HG02571 (cell line): Measurements from ENCODE around the gene ENOX1.

Experiments
- ATAC-seq: cut with Tn5 transposase; IDR thresholded peaks from one replicate; pipeline ENCODE4 v1.9.1; 2021; ENCODE audit warnings: mild to moderate bottlenecking, moderate library complexity; ENCODE audit not compliant: unreplicated experiment

Gene ENOX1

GRCh38 chr13:43785650-43786471, 911 bp downstream of the ENOX1 start:
- ATAC-seq, result no peak

- ATAC-seq, result no peak
Observed at GRCh38 chr13:43785261-43785649, 1.5 kb downstream of the ENOX1 start.

- no peak for ATAC-seq
Observed at GRCh38 chr13:43784496-43784895, 2.3 kb downstream of the ENOX1 start.

GRCh38 chr13:43783820-43784219, 3.0 kb downstream of the ENOX1 start:
- no peak for ATAC-seq

GRCh38 chr13:43782686-43783085, 4.1 kb downstream of the ENOX1 start:
- ATAC-seq, result no peak

GRCh38 chr13:43780666-43781065, 6.1 kb downstream of the ENOX1 start:
- no peak for ATAC-seq

GRCh38 chr13:43776501-43777079, 10.2 kb downstream of the ENOX1 start:
- no peak for ATAC-seq

- ATAC-seq, result no peak
Observed at GRCh38 chr13:43776006-43776405, 10.8 kb downstream of the ENOX1 start.

GRCh38 chr13:43773602-43774001, 13.2 kb downstream of the ENOX1 start:
- no peak for ATAC-seq

GRCh38 chr13:43770871-43771270, 15.9 kb downstream of the ENOX1 start:
- ATAC-seq, result no peak

- no peak for ATAC-seq
Observed at GRCh38 chr13:43769529-43769928, 17.2 kb downstream of the ENOX1 start.

- ATAC-seq, result no peak
Observed at GRCh38 chr13:43767341-43767931, 19.3 kb downstream of the ENOX1 start.

GRCh38 chr13:43766725-43767124, 20.0 kb downstream of the ENOX1 start:
- no peak for ATAC-seq

GRCh38 chr13:43764349-43764748, 22.4 kb downstream of the ENOX1 start:
- no peak for ATAC-seq

GRCh38 chr13:43763143-43763759, 23.5 kb downstream of the ENOX1 start:
- ATAC-seq, result no peak

- ATAC-seq, result no peak
Observed at GRCh38 chr13:43761616-43762315, 25.0 kb downstream of the ENOX1 start.

GRCh38 chr13:43760257-43760656, 26.5 kb downstream of the ENOX1 start:
- ATAC-seq, result no peak

- no peak for ATAC-seq
Observed at GRCh38 chr13:43758834-43759233, 27.9 kb downstream of the ENOX1 start.

- ATAC-seq, result no peak
Observed at GRCh38 chr13:43757266-43757665, 29.5 kb downstream of the ENOX1 start.

- ATAC-seq, result no peak
Observed at GRCh38 chr13:43755844-43756243, 30.9 kb downstream of the ENOX1 start.

- no peak for ATAC-seq
Observed at GRCh38 chr13:43751624-43752023, 35.1 kb downstream of the ENOX1 start.
